ENCODE measurements around the gene LIMK1. TPM values are rescaled to one million over a fixed set of nuclear protein-coding genes. Genes with fewer than 3 reads are reported as not detected.

LIMK1 gene
- total and polyA plus RNA-seq, 2 of the 4 experiments (the other 2 are of a cell fraction), result 25.8 to 48.0 TPM

GRCh38 chr7:74101061-74101681 is 17.6 kb downstream of the LIMK1 start:
- H4K5ac ChIP-seq (ENCODE audit: low read depth, low read length), result no peak overlapping the region
- H3K27me3 ChIP-seq (ENCODE audit: control insufficient read depth, insufficient read depth, low read length), result no peaks in the 10 kb centered on the region
- BruUV-seq (replicated peaks), result no TSS peak
- H4K8ac ChIP-seq (ENCODE audit: low read depth in 2 of 2, low read length in 2 of 2), result no peak overlapping the region
- H2AK9ac ChIP-seq (replicated peaks; ENCODE audit: low read depth, low read length, poor library complexity), result no peak overlapping the region
- no peak overlapping the region for H2BK20ac ChIP-seq (ENCODE audit: low read depth, low read length)
- no peak overlapping the region for H3K23ac ChIP-seq (ENCODE audit: low read depth, low read length)
- no peak overlapping the region for H3K9ac ChIP-seq (ENCODE audit: low read depth, low read length)
- H3K4me1 ChIP-seq (ENCODE audit: control insufficient read depth, insufficient read depth, low read length), result peaks cover 3% of the 10 kb centered on the region; the same call in 1 of the 2 replicates
- H4K20me1 ChIP-seq (ENCODE audit: insufficient read depth, low read length), result no peaks in the 10 kb centered on the region; the same call in 1 of the 2 replicates
- H3K18ac ChIP-seq (ENCODE audit: low read depth, low read length), result no peak overlapping the region
- no peak overlapping the region for H3K14ac ChIP-seq (replicated peaks; ENCODE audit: low read depth, low read length)
- no peak overlapping the region for H4K91ac ChIP-seq (ENCODE audit: insufficient read depth, low read depth, low read length)
- no peak for DNase-seq
- TF ChIP-seq MXI1 (IDR thresholded peaks at IDR 0.05; ENCODE audit: borderline replicate concordance, low read depth, low read length) (no peak), NFE2L2 (IDR thresholded peaks at IDR 0.05; ENCODE audit: low read depth, low read length) (no peak), CHD1 (IDR thresholded peaks at IDR 0.05; ENCODE audit: low read depth, low read length) (no peak), RAD21 (IDR thresholded peaks at IDR 0.05; ENCODE audit: low read length) (no peak), CTCF (conservative IDR thresholded peaks at IDR 0.05; ENCODE audit: low read depth, low read length) (no peak), FOS (IDR thresholded peaks at IDR 0.05; ENCODE audit: low read depth, low read length) (no peak), MAFK (IDR thresholded peaks at IDR 0.05; ENCODE audit: low read depth, low read length) (no peak), ELK1 (IDR thresholded peaks at IDR 0.05; ENCODE audit: borderline replicate concordance, low read depth, low read length) (no peak), CEBPB (IDR thresholded peaks at IDR 0.05; ENCODE audit: low read depth, low read length) (no peak)
- no peak overlapping the region for H2AFZ ChIP-seq (replicated peaks; ENCODE audit: low read length, poor library complexity)
- intact Hi-C loops (cut with micrococcal nuclease) (no loop called here), dilution Hi-C loops (cut with HindIII; ENCODE audit: low sequenced_read_pairs, unreplicated experiment) (no loop called here), in situ Hi-C loops (cut with MboI; ENCODE audit: low sequenced_read_pairs) (no loop called here)
- WGBS, 2 experiments (ENCODE audit: extremely low coverage in 2 of 2, insufficient read length in 1 of 2), result 17% methylated on average over 1 of the region's 8 CpGs; no CpG with 5 or more reads in 1 of the 2 experiments
- no peak overlapping the region for H3K4me3 ChIP-seq (ENCODE audit: insufficient read depth, low read depth, low read length)
- peaks cover 9% of the 10 kb centered on the region for H3K9me3 ChIP-seq (ENCODE audit: control insufficient read depth, insufficient read depth, low read length)
- H3K56ac ChIP-seq (ENCODE audit: extremely low read depth, insufficient read depth, low read length), result no peak overlapping the region
- no peak overlapping the region for H2AK5ac ChIP-seq (ENCODE audit: low read depth, low read length)
- H3K79me1 ChIP-seq (ENCODE audit: low read depth in 1 of 2, low read length in 2 of 2), result peaks cover 11 to 59% of the 10 kb centered on the region in 2 experiments
- H3K9me1 ChIP-seq (ENCODE audit: insufficient read depth, low read length), result no peaks in the 10 kb centered on the region; the same call in 1 of the 2 replicates
- no peak overlapping the region for H3K4me2 ChIP-seq (ENCODE audit: low read depth, low read length)
- ATAC-seq (ENCODE audit: low read depth), result no peak
- ChIA-PET POLR2A (ENCODE audit: unreplicated experiment) (no interaction called here), CTCF (no interaction called here)
- H2BK5ac ChIP-seq (ENCODE audit: low read depth, low read length, poor library complexity, severe bottlenecking), result no peak overlapping the region
- H3K36me3 ChIP-seq (ENCODE audit: control insufficient read depth, insufficient read depth, low read length), result peaks cover 47% of the 10 kb centered on the region
- no peak overlapping the region for H3K27ac ChIP-seq (ENCODE audit: insufficient read depth, low read length)
- H2BK120ac ChIP-seq (ENCODE audit: low read depth, low read length), result no peak overlapping the region
- H2BK15ac ChIP-seq (ENCODE audit: low read depth, low read length), result no peak overlapping the region
- H3K4ac ChIP-seq (ENCODE audit: low read depth, low read length), result no peak overlapping the region

All from IMR-90 (cell line).